Neural progenitor cell (in vitro differentiated cells): ENCODE data around the gene GPR152. TPM values are rescaled to one million over a fixed set of nuclear protein-coding genes. Genes with fewer than 3 reads are reported as not detected.

Experiments
- DNase-seq: peaks from one replicate; pipeline ENCODE4 v3.0.0-alpha.2; 2016; ENCODE audit warnings: low spot score
- H2AFZ ChIP-seq: fragments of 200-600 bp; sonication (generic); replicated peaks from 2 replicates; pipeline ENCODE4 v1.6.1; 2016; ENCODE audit warnings: antibody characterized with exemption
- H3F3A ChIP-seq: fragments of 200-600 bp; sonication (generic); 2 replicates; pipeline ENCODE4 v1.6.1; 2016; ENCODE audit warnings: antibody characterized with exemption, low read depth
- H3K27ac ChIP-seq: fragments of 200-600 bp; sonication (generic); 2 replicates; pipeline ENCODE4 v1.5.1; 2016; ENCODE audit warnings: mild to moderate bottlenecking
- H3K27me3 ChIP-seq: fragments of 200-600 bp; sonication (generic); 2 replicates; pipeline ENCODE4 v1.6.1; 2016; ENCODE audit warnings: mild to moderate bottlenecking, moderate library complexity
- H3K36me3 ChIP-seq: fragments of 200-600 bp; sonication (generic); 2 replicates; pipeline ENCODE4 v1.5.1; 2016
- H3K4me1 ChIP-seq: fragments of 200-600 bp; sonication (generic); 2 replicates; pipeline ENCODE4 v1.6.1; 2016; ENCODE audit warnings: mixed run types
- H3K4me2 ChIP-seq: fragments of 200-600 bp; sonication (generic); 2 replicates; pipeline ENCODE4 v1.6.1; 2016
- H3K4me3 ChIP-seq: fragments of 200-600 bp; sonication (generic); 2 replicates; pipeline ENCODE4 v1.5.1; 2016
- H3K79me2 ChIP-seq: fragments of 200-600 bp; sonication (generic); 2 replicates; pipeline ENCODE4 v1.6.1; 2016; ENCODE audit warnings: low read depth
- H3K9ac ChIP-seq: fragments of 200-600 bp; sonication (generic); 2 replicates; pipeline ENCODE4 v1.6.1; 2016
- H3K9me3 ChIP-seq: fragments of 200-600 bp; sonication (generic); 2 replicates; pipeline ENCODE4 v1.5.1; 2016; ENCODE audit warnings: low read depth
- H4K20me1 ChIP-seq: fragments of 200-600 bp; sonication (generic); 2 replicates; pipeline ENCODE4 v1.6.1; 2016; ENCODE audit warnings: low read depth
- H3K27ac Mint-ChIP-seq: 3 replicates; pipeline ENCODE4 v1.8.0; 2021; ENCODE audit warnings: mixed read lengths
- H3K27me3 Mint-ChIP-seq: 2 replicates; pipeline ENCODE4 v1.8.0; 2022; ENCODE audit warnings: low read depth, mild to moderate bottlenecking, inconsistent platforms, moderate library complexity, mixed read lengths; ENCODE audit not compliant: insufficient read depth
- H3K36me3 Mint-ChIP-seq: 3 replicates; pipeline ENCODE4 v1.8.0; 2021; ENCODE audit warnings: mixed read lengths
- H3K4me1 Mint-ChIP-seq: 3 replicates; pipeline ENCODE4 v1.8.0; 2021; ENCODE audit warnings: mixed read lengths
- H3K4me3 Mint-ChIP-seq: 3 replicates; pipeline ENCODE4 v1.8.0; 2021; ENCODE audit warnings: mild to moderate bottlenecking, moderate library complexity, mixed read lengths
- H3K9me3 Mint-ChIP-seq: 3 replicates; pipeline ENCODE4 v1.8.0; 2020; ENCODE audit warnings: mixed read lengths
- EZH2 ChIP-seq: fragments of 200-600 bp; sonication (generic); IDR thresholded peaks from 2 replicates; pipeline ENCODE4 v1.6.1; 2017; ENCODE audit warnings: antibody characterized with exemption, mild to moderate bottlenecking, moderate library complexity
- EZH2phosphoT487 ChIP-seq: fragments of 200-600 bp; sonication (generic); IDR thresholded peaks from 2 replicates; pipeline ENCODE4 v1.6.1; 2017; ENCODE audit warnings: antibody characterized with exemption
- total RNA-seq: library from RNA; depleted of rRNA; stranded (reverse); fragments of >200 nt; gene quantifications from 2 replicates; pipeline ENCODE4 v1.2.3, GENCODE V29; 2015; ENCODE audit warnings: low replicate concordance
- TF ChIP-seq, protein P1 (sequence below): fragments of 200-600 bp; sonication (generic); IDR thresholded peaks from 2 replicates; pipeline ENCODE4 v1.5.1; 2017; ENCODE audit warnings: antibody characterized with exemption, mild to moderate bottlenecking

GPR152 gene
- total RNA-seq, 1 donor from 2014 or later, result not detected

DNA sequence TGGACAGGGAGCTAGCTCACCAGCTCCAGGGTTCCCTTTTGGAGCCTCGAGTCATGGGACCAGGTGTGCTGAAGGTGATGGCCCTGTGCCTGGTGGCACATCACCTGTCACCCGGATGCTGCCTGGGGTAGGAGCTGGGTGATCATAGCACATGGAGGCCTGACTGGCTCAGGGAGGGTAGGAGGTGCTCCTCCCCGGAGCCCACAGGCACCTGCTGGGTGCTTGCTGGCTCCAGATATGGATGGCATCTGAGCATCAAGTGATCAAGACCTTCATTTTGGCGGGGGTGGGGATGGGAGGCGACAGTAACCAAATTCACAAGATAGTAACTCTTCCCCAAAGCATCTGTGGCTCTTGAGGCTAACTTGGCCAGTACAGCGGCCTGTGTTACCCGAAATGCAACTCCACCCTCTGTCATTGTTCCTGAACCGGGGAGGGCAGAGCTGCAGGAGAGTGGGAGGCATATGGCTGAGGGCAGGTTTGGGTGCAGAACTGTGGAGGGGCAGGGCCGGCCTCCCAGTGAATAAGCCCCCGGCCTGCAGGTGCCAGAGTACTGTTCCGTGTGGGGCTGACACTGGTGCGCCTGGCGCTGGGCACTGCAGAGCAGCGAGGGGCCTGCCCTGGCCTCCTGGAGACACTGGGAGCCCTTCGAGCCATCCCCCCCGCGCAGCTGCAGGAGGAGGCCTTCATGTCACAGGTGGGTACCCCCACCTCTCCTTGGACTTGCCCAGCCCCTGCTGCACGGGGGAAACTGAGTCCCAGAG is 43.9 kb downstream of the GPR152 start:
- Mint-ChIP-seq H3K4me3 (no peak overlapping the region), H3K36me3 (no peaks in the 10 kb centered on the region)
- no peak overlapping the region for H3K9ac ChIP-seq

GRCh38 chr11:67407688-67408163 is 44.8 kb downstream of the GPR152 start:
- no peaks in the 10 kb centered on the region for H3K36me3 ChIP-seq
- no peak overlapping the region for H3K4me3 Mint-ChIP-seq
- no peaks in the 10 kb centered on the region for H3K9me3 ChIP-seq
- no peak overlapping the region for H3K27ac ChIP-seq
- no peaks in the 10 kb centered on the region for H3K79me2 ChIP-seq
- no peak overlapping the region for H3K9ac ChIP-seq
- peaks cover 11% of the 10 kb centered on the region for H3K27me3 Mint-ChIP-seq
- peaks cover 32% of the 10 kb centered on the region for H3K4me1 Mint-ChIP-seq
- DNase-seq, result no peak
- H4K20me1 ChIP-seq, result no peaks in the 10 kb centered on the region
- peaks cover 10% of the 10 kb centered on the region for H3F3A ChIP-seq
- TF ChIP-seq, protein P1, sequence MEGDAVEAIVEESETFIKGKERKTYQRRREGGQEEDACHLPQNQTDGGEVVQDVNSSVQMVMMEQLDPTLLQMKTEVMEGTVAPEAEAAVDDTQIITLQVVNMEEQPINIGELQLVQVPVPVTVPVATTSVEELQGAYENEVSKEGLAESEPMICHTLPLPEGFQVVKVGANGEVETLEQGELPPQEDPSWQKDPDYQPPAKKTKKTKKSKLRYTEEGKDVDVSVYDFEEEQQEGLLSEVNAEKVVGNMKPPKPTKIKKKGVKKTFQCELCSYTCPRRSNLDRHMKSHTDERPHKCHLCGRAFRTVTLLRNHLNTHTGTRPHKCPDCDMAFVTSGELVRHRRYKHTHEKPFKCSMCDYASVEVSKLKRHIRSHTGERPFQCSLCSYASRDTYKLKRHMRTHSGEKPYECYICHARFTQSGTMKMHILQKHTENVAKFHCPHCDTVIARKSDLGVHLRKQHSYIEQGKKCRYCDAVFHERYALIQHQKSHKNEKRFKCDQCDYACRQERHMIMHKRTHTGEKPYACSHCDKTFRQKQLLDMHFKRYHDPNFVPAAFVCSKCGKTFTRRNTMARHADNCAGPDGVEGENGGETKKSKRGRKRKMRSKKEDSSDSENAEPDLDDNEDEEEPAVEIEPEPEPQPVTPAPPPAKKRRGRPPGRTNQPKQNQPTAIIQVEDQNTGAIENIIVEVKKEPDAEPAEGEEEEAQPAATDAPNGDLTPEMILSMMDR, result no peak
- no peak for TF ChIP-seq EZH2phosphoT487
- no peak overlapping the region for H2AFZ ChIP-seq
- H3K27me3 ChIP-seq, result no peaks in the 10 kb centered on the region
- H3K4me1 ChIP-seq, result peaks cover 25% of the 10 kb centered on the region
- H3K4me2 ChIP-seq, result no peak overlapping the region
- H3K36me3 Mint-ChIP-seq, result no peaks in the 10 kb centered on the region
- H3K27ac Mint-ChIP-seq, result peak overlapping the region; percentile 94
- no peaks in the 10 kb centered on the region for H3K9me3 Mint-ChIP-seq
- no peak overlapping the region for H3K4me3 ChIP-seq

More for the DNA sequence above, 43.9 kb downstream of the GPR152 start:
- Histone ChIP-seq H3K36me3 (no peaks in the 10 kb centered on the region), H4K20me1 (no peaks in the 10 kb centered on the region), H3K79me2 (no peaks in the 10 kb centered on the region), H3K9me3 (no peaks in the 10 kb centered on the region), H3K4me3 (no peak overlapping the region), H3K4me2 (no peak overlapping the region), H3K27ac (no peak overlapping the region), H3K4me1 (peaks cover 20% of the 10 kb centered on the region), H3F3A (peaks cover 13% of the 10 kb centered on the region), H3K27me3 (no peaks in the 10 kb centered on the region), H2AFZ (no peak overlapping the region)
- Mint-ChIP-seq H3K9me3 (no peaks in the 10 kb centered on the region), H3K27ac (no peak overlapping the region), H3K27me3 (peaks cover 13% of the 10 kb centered on the region), H3K4me1 (peaks cover 30% of the 10 kb centered on the region)
- TF ChIP-seq EZH2 (no peak), EZH2phosphoT487 (no peak)
- TF ChIP-seq, protein P1, result no peak
- DNase-seq, result no peak

DNA sequence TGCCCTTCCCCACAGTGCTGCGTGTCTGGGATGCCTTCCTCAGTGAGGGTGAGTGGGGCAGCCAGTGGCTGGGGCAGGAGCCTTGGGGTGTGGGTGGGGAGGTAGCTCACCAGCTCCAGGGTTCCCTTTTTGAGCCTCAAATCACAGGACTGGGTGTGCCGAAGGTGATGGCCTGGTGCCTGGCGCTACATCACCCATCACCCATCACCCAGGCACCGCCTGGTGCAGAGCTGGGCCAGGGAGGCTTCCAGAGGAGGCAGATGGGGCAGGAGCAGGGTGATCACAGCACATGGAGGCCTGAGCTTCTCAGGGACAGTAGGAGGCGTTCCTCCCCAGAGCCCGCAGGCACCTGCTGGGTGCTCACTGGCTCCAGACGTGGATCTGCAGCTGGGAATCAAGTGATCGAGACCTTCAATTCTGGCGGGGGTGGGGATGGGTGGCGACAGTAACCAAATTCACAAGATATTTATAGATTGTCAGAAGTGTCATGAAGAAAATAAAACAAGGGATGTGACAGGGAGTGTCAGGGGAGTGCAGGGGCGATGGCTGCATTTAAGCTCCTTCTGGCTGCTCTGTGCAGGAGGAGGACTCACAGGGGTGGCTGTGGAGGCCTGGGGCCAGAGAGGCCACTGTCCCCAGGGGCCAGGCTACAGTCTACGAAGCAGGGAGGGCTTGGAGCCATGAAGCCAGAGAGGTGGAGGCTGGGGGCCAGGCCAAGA is 45.4 kb downstream of the GPR152 start:
- Histone ChIP-seq H4K20me1 (no peaks in the 10 kb centered on the region), H3K4me2 (no peak overlapping the region), H2AFZ (no peak overlapping the region), H3K4me1 (peaks cover 25% of the 10 kb centered on the region), H3K36me3 (no peaks in the 10 kb centered on the region), H3K27me3 (no peaks in the 10 kb centered on the region), H3K4me3 (no peak overlapping the region), H3K9me3 (no peaks in the 10 kb centered on the region), H3K9ac (no peak overlapping the region), H3K79me2 (no peaks in the 10 kb centered on the region), H3K27ac (no peak overlapping the region), H3F3A (peaks cover 10% of the 10 kb centered on the region)
- Mint-ChIP-seq H3K4me3 (peak overlapping the region; percentile 3), H3K4me1 (peaks cover 36% of the 10 kb centered on the region), H3K27me3 (peaks cover 8% of the 10 kb centered on the region), H3K27ac (peak overlapping the region; percentile 94), H3K9me3 (no peaks in the 10 kb centered on the region), H3K36me3 (no peaks in the 10 kb centered on the region)
- DNase-seq, result no peak
- no peak for TF ChIP-seq EZH2
- TF ChIP-seq, protein P1, result no peak
- no peak for TF ChIP-seq EZH2phosphoT487
